ENCODE data around the gene SCO2. TPM values are rescaled to one million over a fixed set of nuclear protein-coding genes. Genes with fewer than 3 reads are reported as not detected.

The SCO2 gene
- polyA plus RNA-seq, 3 donors, result 39.5 to 101 (median 69.6) TPM

- Mint-ChIP-seq H3K4me1 (peaks cover 30% of the 10 kb centered on the region), H3K9me3 (no peaks in the 10 kb centered on the region), H3K27me3 (ENCODE audit: low read depth in 3 of 3) (no peaks in the 10 kb centered on the region), H3K4me3 (peak overlapping the region; percentile 91 to 95), H3K27ac (peak overlapping the region; percentile 94 to 100 (median 97)), H3K36me3 (peaks cover 36 to 57% of the 10 kb centered on the region in 2 donors)
- Histone ChIP-seq H3K79me2 (ENCODE audit: insufficient read depth, low read length) (peaks cover 68% of the 10 kb centered on the region), H2AFZ (ENCODE audit: insufficient read depth, low read depth, low read length, poor library complexity, severe bottlenecking) (no peak overlapping the region), H3K4me1 (ENCODE audit: control insufficient read depth in 1 of 2, insufficient read depth in 2 of 2, low read length in 2 of 2) (peaks cover 44 to 71% of the 10 kb centered on the region in 2 donors), H3K4me3 (replicated peaks in 1 of 3; ENCODE audit: low read depth in 2 of 3, low read length in 3 of 3) (peak overlapping the region; percentile 72 to 99 (median 73)), H3K9ac (ENCODE audit: insufficient read depth, low read length, poor library complexity, severe bottlenecking) (peak overlapping the region; percentile 100), H3K36me3 (replicated peaks in 1 of 2; ENCODE audit: control insufficient read depth in 1 of 2, insufficient read depth in 2 of 2, low read length in 2 of 2) (peaks cover 44 to 52% of the 10 kb centered on the region in 2 donors), H3K27me3 (ENCODE audit: control insufficient read depth in 2 of 2, insufficient read depth in 2 of 2, low read length in 2 of 2) (no peaks in the 10 kb centered on the region), H4K20me1 (ENCODE audit: insufficient read depth, low read length) (peaks cover 84% of the 10 kb centered on the region), H3K27ac (ENCODE audit: low read depth in 1 of 2, low read length in 2 of 2) (peak overlapping the region; percentile 100), H3K4me2 (replicated peaks; ENCODE audit: extremely low read depth, low read length, poor library complexity, severe bottlenecking) (peak overlapping the region; percentile 95), H3K9me3 (replicated peaks in 1 of 2; ENCODE audit: control insufficient read depth in 1 of 2, insufficient read depth in 1 of 2, low read length in 2 of 2) (no peaks in the 10 kb centered on the region)
- intact Hi-C loops (cut with micrococcal nuclease), result loop anchor here (2.0 to 5.0 kb wide), 5 partner anchors 17 to 96 kb away; partner anchors contain the start of genes CHKB (in 2 of the 2), NCAPH2 (in 2 of the 2) and SYCE3 (in 2 of the 2)
- under 1% methylated on average over 66 of the region's 77 CpGs for WGBS (ENCODE audit: insufficient coverage)
- peak; percentile 57 for TF ChIP-seq CTCF (IDR thresholded peaks at IDR 0.05)
- peak; percentile 66 to 82 (median 76) for DNase-seq
Measured at GRCh38 chr22:50526108-50526833, 873 bp upstream of the SCO2 start.

- no peaks in the 10 kb centered on the region for H3K9me3 ChIP-seq (replicated peaks in 1 of 2; ENCODE audit: control insufficient read depth in 1 of 2, insufficient read depth in 1 of 2, low read length in 2 of 2)
- peaks cover 44 to 71% of the 10 kb centered on the region in 2 donors for H3K4me1 ChIP-seq (ENCODE audit: control insufficient read depth in 1 of 2, insufficient read depth in 2 of 2, low read length in 2 of 2)
- DNase-seq, result no peak
- peak overlapping the region in 3 of 7 donors; percentile 38 to 83 (median 51) for H3K27ac Mint-ChIP-seq
- peak overlapping the region; percentile 100 for H3K9ac ChIP-seq (ENCODE audit: insufficient read depth, low read length, poor library complexity, severe bottlenecking)
- peak overlapping the region; percentile 60 to 100 for H3K27ac ChIP-seq (ENCODE audit: low read depth in 1 of 2, low read length in 2 of 2)
- TF ChIP-seq CTCF (IDR thresholded peaks at IDR 0.05), result no peak
- H3K9me3 Mint-ChIP-seq, result no peaks in the 10 kb centered on the region
- under 1% methylated on average over 33 of the region's 33 CpGs for whole genome bisulfite sequencing (ENCODE audit: insufficient coverage)
- peaks cover 63% of the 10 kb centered on the region for H3K79me2 ChIP-seq (ENCODE audit: insufficient read depth, low read length)
- peak overlapping the region; percentile 47 to 99 (median 72) for H3K4me3 ChIP-seq (replicated peaks in 1 of 3; ENCODE audit: low read depth in 2 of 3, low read length in 3 of 3)
- peaks cover 36 to 61% of the 10 kb centered on the region in 2 donors for H3K36me3 Mint-ChIP-seq
- H3K27me3 ChIP-seq (ENCODE audit: control insufficient read depth in 2 of 2, insufficient read depth in 2 of 2, low read length in 2 of 2), result no peaks in the 10 kb centered on the region
- peaks cover 30% of the 10 kb centered on the region for H3K4me1 Mint-ChIP-seq
- H3K4me3 Mint-ChIP-seq, result peak overlapping the region; percentile 73 to 81
- no peaks in the 10 kb centered on the region for H3K27me3 Mint-ChIP-seq (ENCODE audit: low read depth in 3 of 3)
- H3K4me2 ChIP-seq (replicated peaks; ENCODE audit: extremely low read depth, low read length, poor library complexity, severe bottlenecking), result peak overlapping the region; percentile 95
- H3K36me3 ChIP-seq (replicated peaks in 1 of 2; ENCODE audit: control insufficient read depth in 1 of 2, insufficient read depth in 2 of 2, low read length in 2 of 2), result peaks cover 46 to 57% of the 10 kb centered on the region in 2 donors
- no peak overlapping the region for H2AFZ ChIP-seq (ENCODE audit: insufficient read depth, low read depth, low read length, poor library complexity, severe bottlenecking)
- intact Hi-C loops (cut with micrococcal nuclease), result loop anchor here (2.0 to 5.0 kb wide), 5 partner anchors 17 to 97 kb away; partner anchors contain the start of genes CHKB (in 2 of the 2), NCAPH2 (in 2 of the 2) and SYCE3 (in 2 of the 2)
- H4K20me1 ChIP-seq (ENCODE audit: insufficient read depth, low read length), result peaks cover 87% of the 10 kb centered on the region
Measured at GRCh38 chr22:50525858-50526107, 385 bp upstream of the SCO2 start.
